ENCODE measurements around the gene TDG. TPM values are rescaled to one million over a fixed set of nuclear protein-coding genes. Genes with fewer than 3 reads are reported as not detected.

The TDG gene
- total and polyA plus RNA-seq, 2 experiments from 2014 or later: 24.0 to 28.5 TPM

GRCh38 chr12:103957865-103958388 lies 7.7 kb upstream of the TDG start:
- peak overlapping the region; percentile 88 for H3K4me3 ChIP-seq
- no peaks in the 10 kb centered on the region for H3K9me2 ChIP-seq (ENCODE audit: insufficient read depth)
- peaks cover 12% of the 10 kb centered on the region for H3K4me1 ChIP-seq (ENCODE audit: insufficient read depth)
- H3K79me2 ChIP-seq (ENCODE audit: insufficient read depth): peaks cover 43% of the 10 kb centered on the region
- H3K9me3 ChIP-seq (ENCODE audit: low read depth): no peaks in the 10 kb centered on the region
- H3F3A ChIP-seq (ENCODE audit: insufficient read depth): peaks cover 22% of the 10 kb centered on the region
- peak overlapping the region; percentile 86 for H3K9ac ChIP-seq
- WGBS, 2 experiments (ENCODE audit: low coverage in 1 of 2, low lambda C conversion rate in 2 of 2, missing lambda C conversion rate in 2 of 2): 94 to 95% methylated on average over 7 of the region's 7 CpGs
- H3K27me3 ChIP-seq (replicated peaks; ENCODE audit: insufficient read depth): no peaks in the 10 kb centered on the region
- H2AFZ ChIP-seq: peak overlapping the region; percentile 97
- in situ Hi-C loops (cut with MboI): no loop called here
- peak overlapping the region; percentile 97 for H3K27ac ChIP-seq
- no peaks in the 10 kb centered on the region for H4K20me1 ChIP-seq (ENCODE audit: insufficient read depth)
- TF ChIP-seq EZH2 (IDR thresholded peaks at IDR 0.05; ENCODE audit: insufficient read depth, poor library complexity, severe bottlenecking) (no peak), EZH2phosphoT487 (IDR thresholded peaks at IDR 0.05; ENCODE audit: insufficient read depth, low read depth) (no peak)
- H3K36me3 ChIP-seq (ENCODE audit: low read depth): no peaks in the 10 kb centered on the region
- DNase-seq: no peak
- peak overlapping the region; percentile 98 for H3K4me2 ChIP-seq (ENCODE audit: unreplicated experiment)

GRCh38 chr12:103958621-103959020 lies 7.1 kb upstream of the TDG start:
- TF ChIP-seq EZH2phosphoT487 (IDR thresholded peaks at IDR 0.05; ENCODE audit: insufficient read depth, low read depth) (no peak), EZH2 (IDR thresholded peaks at IDR 0.05; ENCODE audit: insufficient read depth, poor library complexity, severe bottlenecking) (no peak)

GRCh38 chr12:103960616-103961227 lies 5.0 kb upstream of the TDG start:
- H3F3A ChIP-seq (ENCODE audit: insufficient read depth): peaks cover 22% of the 10 kb centered on the region
- no peak overlapping the region for H2AFZ ChIP-seq
- H4K20me1 ChIP-seq (ENCODE audit: insufficient read depth): no peaks in the 10 kb centered on the region
- no peaks in the 10 kb centered on the region for H3K9me2 ChIP-seq (ENCODE audit: insufficient read depth)
- H3K79me2 ChIP-seq (ENCODE audit: insufficient read depth): peaks cover 44% of the 10 kb centered on the region
- TF ChIP-seq EZH2phosphoT487 (IDR thresholded peaks at IDR 0.05; ENCODE audit: insufficient read depth, low read depth): no peak
- TF ChIP-seq EZH2 (IDR thresholded peaks at IDR 0.05; ENCODE audit: insufficient read depth, poor library complexity, severe bottlenecking): no peak
- no peak overlapping the region for H3K4me3 ChIP-seq
- in situ Hi-C loops (cut with MboI): no loop called here
- no peaks in the 10 kb centered on the region for H3K27me3 ChIP-seq (replicated peaks; ENCODE audit: insufficient read depth)
- H3K36me3 ChIP-seq (ENCODE audit: low read depth): no peaks in the 10 kb centered on the region
- no peak for DNase-seq
- H3K27ac ChIP-seq: no peak overlapping the region
- H3K4me2 ChIP-seq (ENCODE audit: unreplicated experiment): no peak overlapping the region
- peaks cover 13% of the 10 kb centered on the region for H3K4me1 ChIP-seq (ENCODE audit: insufficient read depth)
- H3K9me3 ChIP-seq (ENCODE audit: low read depth): no peaks in the 10 kb centered on the region
- H3K9ac ChIP-seq: no peak overlapping the region
- WGBS, 2 experiments (ENCODE audit: low coverage in 1 of 2, low lambda C conversion rate in 2 of 2, missing lambda C conversion rate in 2 of 2): 80 to 81% methylated on average over 7 of the region's 7 CpGs

More at GRCh38 chr12:103958621-103959020, 7.1 kb upstream of the TDG start:
- no peak overlapping the region for H3K9ac ChIP-seq
- WGBS, 2 experiments (ENCODE audit: low coverage in 1 of 2, low lambda C conversion rate in 2 of 2, missing lambda C conversion rate in 2 of 2): 16 to 18% methylated on average over 1 of the region's 1 CpG
- H3K4me1 ChIP-seq (ENCODE audit: insufficient read depth): peaks cover 12% of the 10 kb centered on the region
- peak; percentile 23 for DNase-seq
- peaks cover 22% of the 10 kb centered on the region for H3F3A ChIP-seq (ENCODE audit: insufficient read depth)
- H4K20me1 ChIP-seq (ENCODE audit: insufficient read depth): no peaks in the 10 kb centered on the region
- no peak overlapping the region for H3K4me3 ChIP-seq
- H3K4me2 ChIP-seq (ENCODE audit: unreplicated experiment): no peak overlapping the region
- no peaks in the 10 kb centered on the region for H3K36me3 ChIP-seq (ENCODE audit: low read depth)
- H3K79me2 ChIP-seq (ENCODE audit: insufficient read depth): peaks cover 45% of the 10 kb centered on the region
- peak overlapping the region; percentile 9; the same call in 1 of the 2 replicates for H3K27ac ChIP-seq
- H2AFZ ChIP-seq: 0 out of 2 replicates have a peak overlapping the region, but pooled peaks have one; percentile 25
- in situ Hi-C loops (cut with MboI): no loop called here
- no peaks in the 10 kb centered on the region for H3K9me3 ChIP-seq (ENCODE audit: low read depth)
- no peaks in the 10 kb centered on the region for H3K9me2 ChIP-seq (ENCODE audit: insufficient read depth)
- no peaks in the 10 kb centered on the region for H3K27me3 ChIP-seq (replicated peaks; ENCODE audit: insufficient read depth)

GRCh38 chr12:103962493-103962892 lies 3.2 kb upstream of the TDG start:
- in situ Hi-C loops (cut with MboI): no loop called here
- H3K9me2 ChIP-seq (ENCODE audit: insufficient read depth): no peaks in the 10 kb centered on the region
- H4K20me1 ChIP-seq (ENCODE audit: insufficient read depth): no peaks in the 10 kb centered on the region
- DNase-seq: no peak
- no peaks in the 10 kb centered on the region for H3K9me3 ChIP-seq (ENCODE audit: low read depth)
- no peaks in the 10 kb centered on the region for H3K27me3 ChIP-seq (replicated peaks; ENCODE audit: insufficient read depth)
- no peak overlapping the region for H3K27ac ChIP-seq
- peaks cover 31% of the 10 kb centered on the region for H3F3A ChIP-seq (ENCODE audit: insufficient read depth)
- no peak overlapping the region for H3K4me3 ChIP-seq
- H3K79me2 ChIP-seq (ENCODE audit: insufficient read depth): peaks cover 51% of the 10 kb centered on the region
- H3K4me2 ChIP-seq (ENCODE audit: unreplicated experiment): no peak overlapping the region
- no peak overlapping the region for H3K9ac ChIP-seq
- no peaks in the 10 kb centered on the region for H3K36me3 ChIP-seq (ENCODE audit: low read depth)
- TF ChIP-seq EZH2phosphoT487 (IDR thresholded peaks at IDR 0.05; ENCODE audit: insufficient read depth, low read depth) (no peak), EZH2 (IDR thresholded peaks at IDR 0.05; ENCODE audit: insufficient read depth, poor library complexity, severe bottlenecking) (no peak)
- no peak overlapping the region for H2AFZ ChIP-seq
- 0 to 9% methylated on average over 1 of the region's 1 CpG for WGBS, 2 experiments (ENCODE audit: low coverage in 1 of 2, low lambda C conversion rate in 2 of 2, missing lambda C conversion rate in 2 of 2)
- peaks cover 18% of the 10 kb centered on the region for H3K4me1 ChIP-seq (ENCODE audit: insufficient read depth)
